ENCODE data around the gene CDC42SE2. TPM values are rescaled to one million over a fixed set of nuclear protein-coding genes. Genes with fewer than 3 reads are reported as not detected.
"Not testable (repeated sequence)": the region's sequence is repeated elsewhere in the genome, so short reads cannot be mapped to it uniquely, and the experiment has no call there.

Gene CDC42SE2
- total RNA-seq, 4 donors from 2014 or later = 25.2 to 38.7 (median 30.1) TPM

- no peaks in the 10 kb centered on the region for H3K27me3 ChIP-seq
- H3K4me1 ChIP-seq = peaks cover 0 to 16% (median 3%) of the 10 kb centered on the region in 3 donors
- TF ChIP-seq EP300 (IDR thresholded peaks at IDR 0.05) = no peak
- no peak for TF ChIP-seq POLR2A (IDR thresholded peaks at IDR 0.05)
- TF ChIP-seq POLR2AphosphoS5 (IDR thresholded peaks at IDR 0.05) = no peak
- TF ChIP-seq, protein P1, sequence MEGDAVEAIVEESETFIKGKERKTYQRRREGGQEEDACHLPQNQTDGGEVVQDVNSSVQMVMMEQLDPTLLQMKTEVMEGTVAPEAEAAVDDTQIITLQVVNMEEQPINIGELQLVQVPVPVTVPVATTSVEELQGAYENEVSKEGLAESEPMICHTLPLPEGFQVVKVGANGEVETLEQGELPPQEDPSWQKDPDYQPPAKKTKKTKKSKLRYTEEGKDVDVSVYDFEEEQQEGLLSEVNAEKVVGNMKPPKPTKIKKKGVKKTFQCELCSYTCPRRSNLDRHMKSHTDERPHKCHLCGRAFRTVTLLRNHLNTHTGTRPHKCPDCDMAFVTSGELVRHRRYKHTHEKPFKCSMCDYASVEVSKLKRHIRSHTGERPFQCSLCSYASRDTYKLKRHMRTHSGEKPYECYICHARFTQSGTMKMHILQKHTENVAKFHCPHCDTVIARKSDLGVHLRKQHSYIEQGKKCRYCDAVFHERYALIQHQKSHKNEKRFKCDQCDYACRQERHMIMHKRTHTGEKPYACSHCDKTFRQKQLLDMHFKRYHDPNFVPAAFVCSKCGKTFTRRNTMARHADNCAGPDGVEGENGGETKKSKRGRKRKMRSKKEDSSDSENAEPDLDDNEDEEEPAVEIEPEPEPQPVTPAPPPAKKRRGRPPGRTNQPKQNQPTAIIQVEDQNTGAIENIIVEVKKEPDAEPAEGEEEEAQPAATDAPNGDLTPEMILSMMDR (IDR thresholded peaks at IDR 0.05) = no peak
- ATAC-seq = no peak
- no peak overlapping the region for H3K27ac ChIP-seq
- H3K36me3 ChIP-seq = no peaks in the 10 kb centered on the region
- H3K4me3 ChIP-seq = no peak overlapping the region
- 65 to 83% methylated on average over 1 to 2 of the region's 2 CpGs for WGBS, 2 donors (ENCODE audit: low coverage in 1 of 2)
- H3K9me3 ChIP-seq = no peaks in the 10 kb centered on the region
These were observed 65.4 kb downstream of the CDC42SE2 start for GRCh38 chr5:131329286-131329560.

DNA sequence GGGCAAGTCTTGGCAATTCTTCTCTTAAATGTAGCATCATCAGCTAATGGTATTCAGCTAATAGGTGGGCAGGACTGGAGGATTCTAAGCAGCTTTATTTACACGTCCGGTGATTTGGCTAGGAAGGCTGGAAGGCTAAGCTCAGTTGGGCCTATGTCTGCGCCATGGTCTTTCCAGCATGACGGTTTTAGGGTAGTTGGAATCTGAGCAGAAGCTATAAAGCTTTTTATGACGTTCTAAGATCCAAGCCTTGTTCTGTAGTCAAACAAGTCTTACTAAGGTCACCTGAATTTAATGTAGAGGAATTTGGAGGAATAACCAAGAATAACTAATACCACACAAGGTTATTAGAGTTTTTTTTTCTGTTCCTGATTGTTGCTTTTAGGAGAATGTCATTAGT, 66.2 kb downstream of the CDC42SE2 start:
- Histone ChIP-seq H3K4me3 (no peak overlapping the region), H3K27ac (no peak overlapping the region), H3K4me1 (peaks cover 0 to 11% (median 0%) of the 10 kb centered on the region in 3 donors), H3K36me3 (no peaks in the 10 kb centered on the region), H3K27me3 (no peaks in the 10 kb centered on the region), H3K9me3 (no peaks in the 10 kb centered on the region)
- 91 to 100% methylated on average over 3 to 5 of the region's 5 CpGs for WGBS, 2 donors (ENCODE audit: low coverage in 1 of 2)
- ATAC-seq = no peak
- TF ChIP-seq, protein P1 (IDR thresholded peaks at IDR 0.05) = no peak
- no peak for TF ChIP-seq EP300 (IDR thresholded peaks at IDR 0.05)
- no peak for TF ChIP-seq POLR2AphosphoS5 (IDR thresholded peaks at IDR 0.05)
- TF ChIP-seq POLR2A (IDR thresholded peaks at IDR 0.05) = no peak

- WGBS, 2 donors (ENCODE audit: low coverage in 1 of 2) = 83 to 100% methylated on average over 1 to 3 of the region's 4 CpGs
- not testable (repeated sequence) for ATAC-seq, H3K27ac ChIP-seq, H3K9me3 ChIP-seq, H3K4me3 ChIP-seq, H3K4me1 ChIP-seq, H3K27me3 ChIP-seq, H3K36me3 ChIP-seq
These were observed 71.9 kb downstream of the CDC42SE2 start for GRCh38 chr5:131335756-131336155.

GRCh38 chr5:131336801-131337200, 72.9 kb downstream of the CDC42SE2 start:
- not testable (repeated sequence) for H3K27me3 ChIP-seq, ATAC-seq, H3K27ac ChIP-seq, H3K36me3 ChIP-seq, H3K4me3 ChIP-seq, H3K9me3 ChIP-seq, H3K4me1 ChIP-seq
- 88 to 91% methylated on average over 8 to 10 of the region's 12 CpGs for WGBS, 2 donors (ENCODE audit: low coverage in 1 of 2)

DNA sequence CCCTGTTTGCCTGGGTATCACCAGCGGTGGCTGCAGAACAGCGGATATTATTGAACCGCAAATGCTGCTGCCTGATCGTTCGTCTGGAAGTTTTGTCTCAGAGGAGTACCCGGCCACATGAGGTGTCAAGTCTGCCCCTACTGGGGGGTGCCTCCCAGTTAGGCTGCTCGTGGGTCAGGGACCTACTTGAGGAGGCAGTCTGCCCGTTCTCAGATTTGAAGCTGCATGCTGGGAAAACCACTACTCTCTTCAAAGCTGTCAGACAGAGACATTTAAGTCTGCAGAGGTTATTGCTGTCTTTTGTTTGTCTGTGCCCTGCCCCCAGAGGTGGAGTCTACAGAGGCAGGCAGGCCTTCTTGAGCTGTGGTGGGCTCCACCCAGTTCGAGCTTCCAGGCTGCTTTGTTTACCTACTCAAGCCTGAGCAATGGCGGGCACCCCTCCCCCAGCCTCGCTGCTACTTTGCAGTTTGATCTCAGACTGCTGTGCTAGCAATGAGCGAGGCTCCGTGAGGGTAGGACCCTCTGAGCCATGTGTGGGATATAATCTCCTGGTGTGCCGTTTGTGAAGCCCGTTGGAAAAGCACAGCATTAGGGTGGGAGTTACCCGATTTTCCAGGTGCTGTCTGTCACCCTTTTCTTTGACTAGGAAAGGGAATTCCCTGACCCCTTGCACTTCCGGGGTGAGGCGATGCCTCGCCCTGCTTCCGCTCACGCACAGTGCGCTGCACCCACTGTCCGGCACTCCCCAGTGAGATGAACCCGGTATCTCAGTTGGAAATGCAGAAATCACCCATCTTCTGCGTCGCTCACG, 73.6 kb downstream of the CDC42SE2 start:
- 98 to 99% methylated on average over 16 to 17 of the region's 27 CpGs for WGBS, 2 donors (ENCODE audit: low coverage in 1 of 2)
- not testable (repeated sequence) for H3K36me3 ChIP-seq, H3K27me3 ChIP-seq, H3K4me3 ChIP-seq, ATAC-seq, H3K4me1 ChIP-seq, H3K9me3 ChIP-seq, H3K27ac ChIP-seq

DNA sequence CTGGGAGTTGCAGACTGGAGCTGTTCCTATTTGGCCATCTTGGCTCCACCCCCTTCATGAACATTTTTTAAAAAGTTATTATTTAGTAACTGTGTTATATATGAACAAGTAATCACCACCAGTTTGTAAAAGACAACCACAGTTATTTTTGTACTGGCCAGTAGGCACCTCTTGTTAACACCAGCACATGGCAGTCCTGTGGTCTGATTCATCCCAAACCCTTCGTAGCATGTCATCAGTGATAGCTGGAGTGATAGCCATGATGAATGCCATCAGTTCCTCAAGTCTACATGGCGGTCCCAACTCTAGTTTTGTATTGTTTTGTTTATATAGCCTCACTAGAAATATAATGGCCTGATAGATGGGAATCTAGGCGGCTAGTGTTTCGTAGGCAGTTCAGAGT, 74.2 kb downstream of the CDC42SE2 start:
- Histone ChIP-seq H3K36me3 (peaks cover 0 to 9% of the 10 kb centered on the region in 2 donors), H3K27me3 (no peaks in the 10 kb centered on the region), H3K9me3 (no peaks in the 10 kb centered on the region), H3K27ac (no peak overlapping the region), H3K4me1 (no peaks in the 10 kb centered on the region), H3K4me3 (no peak overlapping the region)
- TF ChIP-seq POLR2A (IDR thresholded peaks at IDR 0.05) = no peak
- no peak for TF ChIP-seq EP300 (IDR thresholded peaks at IDR 0.05)
- TF ChIP-seq, protein P1 (IDR thresholded peaks at IDR 0.05) = no peak
- TF ChIP-seq POLR2AphosphoS5 (IDR thresholded peaks at IDR 0.05) = no peak
- no peak for ATAC-seq
- WGBS, 2 donors (ENCODE audit: low coverage in 1 of 2) = 95 to 96% methylated on average over 4 of the region's 4 CpGs

DNA sequence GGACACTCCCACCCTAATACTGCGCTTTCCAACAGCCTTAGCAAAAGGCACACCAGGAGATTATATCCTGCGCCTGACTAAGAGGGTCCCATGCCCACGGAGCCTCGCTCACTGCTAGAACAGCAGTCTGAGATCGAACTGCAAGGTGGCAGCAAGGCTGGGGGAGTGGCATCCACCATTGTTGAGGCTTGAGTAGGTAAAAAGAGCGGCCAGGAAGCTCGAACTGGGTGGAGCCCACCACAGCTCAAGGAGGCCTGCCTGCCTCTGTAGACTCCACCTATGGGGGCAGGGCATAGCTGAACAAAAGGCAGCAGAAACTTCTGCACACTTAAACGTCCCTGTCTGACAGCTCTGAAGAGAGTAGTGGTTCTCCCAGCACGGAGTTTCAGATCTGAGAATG, 80.4 kb downstream of the CDC42SE2 start:
- H3K27ac ChIP-seq, H3K27me3 ChIP-seq, H3K4me1 ChIP-seq, ATAC-seq, H3K36me3 ChIP-seq, H3K9me3 ChIP-seq, H3K4me3 ChIP-seq: not testable (repeated sequence)
- 97 to 100% methylated on average over 3 to 6 of the region's 9 CpGs for WGBS, 2 donors (ENCODE audit: low coverage in 1 of 2)

GRCh38 chr5:131346204-131346603, 82.4 kb downstream of the CDC42SE2 start:
- not testable (repeated sequence) for ATAC-seq, H3K27ac ChIP-seq, H3K9me3 ChIP-seq, H3K27me3 ChIP-seq, H3K4me1 ChIP-seq, H3K36me3 ChIP-seq, H3K4me3 ChIP-seq
- 96 to 100% methylated on average over 1 to 3 of the region's 3 CpGs for whole genome bisulfite sequencing, 2 donors (ENCODE audit: low coverage in 1 of 2)
